NB4 (cell line): Measurements from ENCODE around the gene CELA1.

Experiments used
- MYC ChIP-seq: IDR thresholded peaks from 2 replicates; pipeline ENCODE4 v1.6.1; 2011; ENCODE audit warnings: low read depth, low read length
- POLR2A ChIP-seq: IDR thresholded peaks from 2 replicates; pipeline ENCODE4 v1.6.1; 2011; ENCODE audit warnings: mild to moderate bottlenecking; ENCODE audit not compliant: insufficient read length; ENCODE audit errors: extremely low read depth
- TF ChIP-seq, protein P1 (sequence below): IDR thresholded peaks from one replicate; pipeline ENCODE4 v1.5.1; 2012; ENCODE audit warnings: low read depth, low read length
- TF ChIP-seq, protein P2 (sequence below): IDR thresholded peaks from 2 replicates; pipeline ENCODE4 v1.6.1; 2011; ENCODE audit warnings: low read depth, low read length

DNA sequence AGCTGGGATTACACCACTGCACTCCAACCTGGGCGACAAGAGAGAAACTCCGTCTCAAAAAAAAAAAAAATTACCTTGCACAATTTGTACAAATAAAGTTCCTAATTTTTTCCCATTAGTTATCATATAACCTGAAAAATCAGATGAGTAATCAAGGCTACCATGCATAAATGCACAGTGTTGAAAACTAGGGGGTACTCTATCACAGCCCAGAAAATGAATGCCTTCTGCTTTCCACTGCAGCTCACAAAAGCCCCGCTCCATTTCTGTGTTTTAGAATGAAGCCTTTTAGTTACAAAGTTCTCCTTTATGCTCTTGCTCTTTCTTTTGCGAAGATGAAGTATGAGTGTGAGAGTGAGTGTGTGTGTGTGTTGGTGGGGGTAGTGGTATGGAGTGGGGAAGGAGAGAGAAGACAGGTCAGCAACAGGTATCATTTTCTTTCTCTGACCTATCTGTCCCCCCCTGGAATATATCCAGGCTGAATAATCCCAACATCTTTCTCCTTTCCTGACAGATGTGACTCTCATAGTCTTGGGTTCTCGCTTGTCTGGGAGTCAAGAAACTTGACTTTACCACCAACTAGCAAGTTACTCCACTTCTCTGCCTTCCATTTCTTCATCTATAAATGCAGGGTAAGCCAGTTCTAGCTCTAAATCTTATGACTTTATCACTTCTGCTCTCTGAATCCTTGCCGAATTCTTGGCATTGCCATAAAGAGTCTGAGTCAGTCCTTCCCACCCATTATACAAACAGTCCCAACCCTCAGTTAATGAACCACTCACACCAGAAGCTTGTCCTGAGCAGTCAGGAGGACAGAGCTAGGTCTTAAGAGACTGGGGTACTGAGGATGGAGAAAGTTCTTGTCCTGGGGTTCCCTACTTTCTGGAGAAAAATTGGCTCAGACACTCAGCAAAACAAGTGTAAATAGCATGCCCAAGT, 38.6 kb downstream of the CELA1 start:
- TF ChIP-seq, protein P1, sequence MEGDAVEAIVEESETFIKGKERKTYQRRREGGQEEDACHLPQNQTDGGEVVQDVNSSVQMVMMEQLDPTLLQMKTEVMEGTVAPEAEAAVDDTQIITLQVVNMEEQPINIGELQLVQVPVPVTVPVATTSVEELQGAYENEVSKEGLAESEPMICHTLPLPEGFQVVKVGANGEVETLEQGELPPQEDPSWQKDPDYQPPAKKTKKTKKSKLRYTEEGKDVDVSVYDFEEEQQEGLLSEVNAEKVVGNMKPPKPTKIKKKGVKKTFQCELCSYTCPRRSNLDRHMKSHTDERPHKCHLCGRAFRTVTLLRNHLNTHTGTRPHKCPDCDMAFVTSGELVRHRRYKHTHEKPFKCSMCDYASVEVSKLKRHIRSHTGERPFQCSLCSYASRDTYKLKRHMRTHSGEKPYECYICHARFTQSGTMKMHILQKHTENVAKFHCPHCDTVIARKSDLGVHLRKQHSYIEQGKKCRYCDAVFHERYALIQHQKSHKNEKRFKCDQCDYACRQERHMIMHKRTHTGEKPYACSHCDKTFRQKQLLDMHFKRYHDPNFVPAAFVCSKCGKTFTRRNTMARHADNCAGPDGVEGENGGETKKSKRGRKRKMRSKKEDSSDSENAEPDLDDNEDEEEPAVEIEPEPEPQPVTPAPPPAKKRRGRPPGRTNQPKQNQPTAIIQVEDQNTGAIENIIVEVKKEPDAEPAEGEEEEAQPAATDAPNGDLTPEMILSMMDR: no peak
- TF ChIP-seq, protein P2, sequence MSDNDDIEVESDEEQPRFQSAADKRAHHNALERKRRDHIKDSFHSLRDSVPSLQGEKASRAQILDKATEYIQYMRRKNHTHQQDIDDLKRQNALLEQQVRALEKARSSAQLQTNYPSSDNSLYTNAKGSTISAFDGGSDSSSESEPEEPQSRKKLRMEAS: no peak
- TF ChIP-seq POLR2A: no peak
- no peak for TF ChIP-seq MYC
